Loucy (cell line): ENCODE data around the gene LBX1.

Source experiments
- H2AFZ ChIP-seq: fragments of 200-600 bp; sonication (generic); 2 replicates; pipeline ENCODE4 v1.6.0; 2016; ENCODE audit warnings: antibody characterized with exemption, mild to moderate bottlenecking, low read length, moderate library complexity
- H3F3A ChIP-seq: fragments of 200-600 bp; 2 replicates; pipeline ENCODE4 v1.6.0; 2016; ENCODE audit warnings: antibody characterized with exemption, low read depth, mild to moderate bottlenecking
- H3K27me3 ChIP-seq: fragments of 200-600 bp; sonication (generic); 2 replicates; pipeline ENCODE4 v1.6.1; 2014; ENCODE audit warnings: low read length, mild to moderate bottlenecking; ENCODE audit not compliant: insufficient read depth, poor library complexity, severe bottlenecking
- H3K36me3 ChIP-seq: fragments of 200-600 bp; sonication (generic); 2 replicates; pipeline ENCODE4 v1.6.1; 2016; ENCODE audit warnings: low read length; ENCODE audit not compliant: insufficient read depth
- H3K4me1 ChIP-seq: fragments of 200-600 bp; sonication (generic); 2 replicates; pipeline ENCODE4 v1.5.1; 2014; ENCODE audit warnings: low read length, mild to moderate bottlenecking; ENCODE audit not compliant: insufficient read depth, poor library complexity, severe bottlenecking
- H3K4me2 ChIP-seq: fragments of 200-600 bp; sonication (generic); 2 replicates; pipeline ENCODE4 v1.6.0; 2014; ENCODE audit warnings: antibody characterized with exemption, low read length, low read depth, mild to moderate bottlenecking; ENCODE audit not compliant: poor library complexity, severe bottlenecking
- H3K4me3 ChIP-seq: fragments of 200-600 bp; sonication (generic); 2 replicates; pipeline ENCODE4 v1.5.1; 2014; ENCODE audit warnings: low read length, mild to moderate bottlenecking, mixed read lengths; ENCODE audit not compliant: poor library complexity, severe bottlenecking
- H3K79me2 ChIP-seq: fragments of 200-600 bp; sonication (generic); 2 replicates; pipeline ENCODE4 v1.6.1; 2014; ENCODE audit warnings: low read length; ENCODE audit not compliant: insufficient read depth
- H3K9ac ChIP-seq: fragments of 200-600 bp; sonication (generic); 2 replicates; pipeline ENCODE4 v1.6.0; 2014; ENCODE audit warnings: mild to moderate bottlenecking, low read depth, low read length, moderate library complexity; ENCODE audit not compliant: poor library complexity, severe bottlenecking
- H3K9me2 ChIP-seq: fragments of 200-600 bp; sonication (generic); replicated peaks from 2 replicates; pipeline ENCODE4 v1.6.1; 2016; ENCODE audit warnings: low read depth, low read length, mixed read lengths
- H3K9me3 ChIP-seq: fragments of 200-600 bp; sonication (generic); 2 replicates; pipeline ENCODE4 v1.6.1; 2014; ENCODE audit warnings: mild to moderate bottlenecking, antibody characterized with exemption, low read length, low read depth; ENCODE audit not compliant: insufficient read depth
- H4K20me1 ChIP-seq: fragments of 200-600 bp; sonication (generic); 2 replicates; pipeline ENCODE4 v1.6.0; 2014; ENCODE audit warnings: antibody characterized with exemption, low read length, mild to moderate bottlenecking; ENCODE audit not compliant: insufficient read depth, poor library complexity, severe bottlenecking
- EZH2phosphoT487 ChIP-seq: fragments of 200-600 bp; IDR thresholded peaks from 2 replicates; pipeline ENCODE4 v1.6.1; 2018; ENCODE audit warnings: antibody characterized with exemption, mild to moderate bottlenecking, moderate library complexity, borderline replicate concordance
- TF ChIP-seq, protein P1 (sequence below): fragments of 200-600 bp; sonication (generic); conservative IDR thresholded peaks from 2 replicates; pipeline ENCODE4 v1.5.1; 2014; ENCODE audit warnings: mild to moderate bottlenecking, antibody characterized with exemption, low read length

LBX1 gene

DNA sequence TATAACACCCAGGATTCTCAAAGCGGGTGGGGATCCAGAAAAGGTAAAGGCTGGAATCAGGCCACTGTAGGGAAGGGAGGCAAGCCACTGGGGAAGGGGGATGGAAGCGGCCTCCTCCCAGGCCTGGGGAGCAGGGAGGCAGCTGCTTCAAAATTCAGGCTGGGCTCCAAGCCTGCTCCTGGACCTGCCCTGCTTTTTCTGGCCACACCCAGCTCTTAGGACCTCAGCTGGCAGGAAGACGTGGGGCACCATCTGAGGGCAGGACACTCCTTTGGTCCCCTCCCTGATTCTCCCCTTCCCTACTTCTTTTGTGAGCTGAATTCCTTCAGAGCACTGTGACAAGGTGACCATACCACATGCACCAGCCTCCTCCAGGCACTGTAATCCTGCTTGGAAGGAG lies 4.6 kb upstream of the LBX1 start:
- Histone ChIP-seq H3K9me3 (no peaks in the 10 kb centered on the region), H2AFZ (no peak overlapping the region), H3K4me2 (no peak overlapping the region), H4K20me1 (no peaks in the 10 kb centered on the region), H3K9ac (no peak overlapping the region), H3K79me2 (no peaks in the 10 kb centered on the region), H3K9me2 (no peaks in the 10 kb centered on the region), H3K4me3 (no peak overlapping the region), H3K4me1 (no peaks in the 10 kb centered on the region), H3F3A (no peaks in the 10 kb centered on the region), H3K36me3 (no peaks in the 10 kb centered on the region), H3K27me3 (peaks cover 7% of the 10 kb centered on the region)
- TF ChIP-seq, protein P1, sequence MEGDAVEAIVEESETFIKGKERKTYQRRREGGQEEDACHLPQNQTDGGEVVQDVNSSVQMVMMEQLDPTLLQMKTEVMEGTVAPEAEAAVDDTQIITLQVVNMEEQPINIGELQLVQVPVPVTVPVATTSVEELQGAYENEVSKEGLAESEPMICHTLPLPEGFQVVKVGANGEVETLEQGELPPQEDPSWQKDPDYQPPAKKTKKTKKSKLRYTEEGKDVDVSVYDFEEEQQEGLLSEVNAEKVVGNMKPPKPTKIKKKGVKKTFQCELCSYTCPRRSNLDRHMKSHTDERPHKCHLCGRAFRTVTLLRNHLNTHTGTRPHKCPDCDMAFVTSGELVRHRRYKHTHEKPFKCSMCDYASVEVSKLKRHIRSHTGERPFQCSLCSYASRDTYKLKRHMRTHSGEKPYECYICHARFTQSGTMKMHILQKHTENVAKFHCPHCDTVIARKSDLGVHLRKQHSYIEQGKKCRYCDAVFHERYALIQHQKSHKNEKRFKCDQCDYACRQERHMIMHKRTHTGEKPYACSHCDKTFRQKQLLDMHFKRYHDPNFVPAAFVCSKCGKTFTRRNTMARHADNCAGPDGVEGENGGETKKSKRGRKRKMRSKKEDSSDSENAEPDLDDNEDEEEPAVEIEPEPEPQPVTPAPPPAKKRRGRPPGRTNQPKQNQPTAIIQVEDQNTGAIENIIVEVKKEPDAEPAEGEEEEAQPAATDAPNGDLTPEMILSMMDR, result no peak
- no peak for TF ChIP-seq EZH2phosphoT487

DNA sequence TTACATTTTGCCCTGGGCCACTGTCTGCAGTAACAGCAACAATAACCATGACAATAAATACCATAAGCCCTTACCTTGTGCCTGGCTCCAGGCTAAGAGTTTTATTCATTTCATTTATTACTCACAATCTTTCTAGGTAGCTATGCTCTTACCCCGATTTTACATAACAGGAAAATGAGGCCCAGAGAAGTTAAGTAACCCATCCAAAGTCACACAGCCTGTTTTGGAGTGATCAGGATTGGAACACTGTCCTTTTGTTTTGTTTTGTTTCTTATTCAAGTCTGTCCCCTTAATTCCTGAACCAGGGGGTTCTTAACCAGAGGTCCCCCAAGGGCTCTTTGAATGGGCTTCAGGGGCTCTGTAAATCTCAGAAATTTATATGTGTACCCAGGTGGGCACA lies 4.2 kb upstream of the LBX1 start:
- Histone ChIP-seq H3K27me3 (peaks cover 7% of the 10 kb centered on the region), H3K4me1 (no peaks in the 10 kb centered on the region)

DNA sequence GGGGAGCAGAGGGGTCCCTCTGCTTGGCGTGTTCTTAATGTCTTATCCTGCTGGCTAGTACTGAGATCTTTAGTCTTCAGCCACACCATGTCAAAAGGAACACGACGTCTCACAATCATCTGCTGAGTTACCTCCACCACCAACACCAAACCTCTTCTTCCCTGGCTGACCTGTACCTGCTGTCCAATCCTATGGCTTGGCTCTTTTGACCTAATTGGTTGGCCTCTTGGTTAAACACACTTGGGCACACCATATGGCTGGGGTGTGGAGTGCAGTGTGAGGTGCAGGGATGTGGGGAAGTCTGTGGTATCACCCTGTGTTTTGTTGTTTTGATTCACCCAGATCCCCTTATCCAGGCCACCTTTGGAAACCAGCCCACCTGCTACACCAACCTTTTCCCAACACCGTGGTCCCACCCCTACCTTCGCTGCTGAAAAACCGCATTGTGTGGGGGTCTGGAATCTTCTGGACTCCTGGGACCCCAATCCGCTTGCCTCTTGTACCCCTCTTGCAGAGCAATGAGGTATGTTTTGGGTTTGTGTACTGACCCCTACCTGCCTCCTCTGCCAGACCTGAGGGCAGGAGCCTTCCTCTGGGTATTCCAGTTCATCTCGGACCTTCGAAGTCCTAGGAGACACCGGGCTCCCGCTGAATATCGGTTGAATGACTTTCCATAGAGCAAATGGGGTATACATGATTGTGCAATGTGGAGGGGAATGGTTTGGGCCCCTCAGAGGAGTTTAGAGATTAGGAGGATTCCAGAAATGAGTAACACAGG lies 2.8 kb upstream of the LBX1 start:
- Histone ChIP-seq H3K36me3 (no peaks in the 10 kb centered on the region), H3F3A (no peaks in the 10 kb centered on the region), H3K4me3 (no peak overlapping the region), H3K4me1 (no peaks in the 10 kb centered on the region), H4K20me1 (no peaks in the 10 kb centered on the region), H2AFZ (no peak overlapping the region), H3K9me2 (no peaks in the 10 kb centered on the region), H3K9ac (no peak overlapping the region), H3K27me3 (peaks cover 7% of the 10 kb centered on the region), H3K4me2 (no peak overlapping the region), H3K79me2 (no peaks in the 10 kb centered on the region), H3K9me3 (no peaks in the 10 kb centered on the region)
- TF ChIP-seq, protein P1, result no peak
- TF ChIP-seq EZH2phosphoT487, result no peak

More for the DNA sequence above, 4.2 kb upstream of the LBX1 start:
- Histone ChIP-seq H2AFZ (no peak overlapping the region), H3K79me2 (no peaks in the 10 kb centered on the region), H3K9me3 (no peaks in the 10 kb centered on the region), H3K4me2 (no peak overlapping the region), H3K9me2 (no peaks in the 10 kb centered on the region), H3K4me3 (no peak overlapping the region), H4K20me1 (no peaks in the 10 kb centered on the region), H3K36me3 (no peaks in the 10 kb centered on the region), H3F3A (no peaks in the 10 kb centered on the region), H3K9ac (no peak overlapping the region)
- TF ChIP-seq EZH2phosphoT487, result no peak
- TF ChIP-seq, protein P1, result no peak
